ENCODE measurements around the gene SSC4D. TPM values are rescaled to one million over a fixed set of nuclear protein-coding genes. Genes with fewer than 3 reads are reported as not detected.

Gene SSC4D
- total RNA-seq, 1 donor from 2014 or later, result 4.9 TPM

DNA sequence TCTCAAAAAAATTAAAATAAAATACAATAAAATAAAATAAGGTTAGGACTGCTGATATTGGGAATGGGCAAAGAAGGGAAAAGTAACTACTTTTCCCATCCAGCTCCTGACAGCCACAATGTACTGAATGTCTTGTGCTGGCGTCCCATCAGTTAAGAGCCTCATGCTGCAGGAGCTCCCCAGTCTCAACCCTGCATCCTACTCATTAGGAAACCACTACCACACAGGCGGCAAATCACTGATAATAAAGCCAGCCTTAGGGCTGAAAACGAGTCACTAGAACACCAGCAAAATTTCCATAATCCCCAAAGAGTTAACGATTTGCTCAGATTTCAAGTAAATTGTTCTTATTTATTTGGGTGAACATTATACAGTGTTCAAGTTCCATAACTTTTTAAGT lies 55.0 kb downstream of the SSC4D start:
- no peak overlapping the region for H3K4me3 Mint-ChIP-seq

DNA sequence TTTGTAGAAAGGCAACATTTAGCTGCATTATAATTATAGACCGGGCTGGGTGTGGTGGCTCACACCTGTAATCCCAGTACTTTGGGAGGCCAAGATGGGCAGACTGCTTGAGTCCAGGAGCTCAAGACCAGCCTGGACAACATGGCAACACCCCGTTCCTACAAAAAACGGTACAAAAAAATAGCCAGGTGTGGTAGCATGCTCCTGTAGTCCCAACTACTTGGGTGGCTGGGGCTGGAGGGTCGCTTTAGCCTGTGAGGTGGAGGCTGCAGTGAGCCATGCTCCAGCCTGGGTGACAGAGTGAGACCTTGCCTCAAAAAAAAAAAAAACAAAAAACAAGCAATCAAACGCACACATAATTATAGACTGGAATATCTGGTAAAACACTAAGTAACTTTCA lies 55.8 kb downstream of the SSC4D start:
- H3K9me3 Mint-ChIP-seq, result peaks cover 15% of the 10 kb centered on the region
- no peak overlapping the region for H3K4me3 Mint-ChIP-seq

More for the DNA sequence above, 55.0 kb downstream of the SSC4D start:
- Mint-ChIP-seq H3K27ac (no peak overlapping the region), H3K9me3 (peaks cover 15% of the 10 kb centered on the region), H3K36me3 (peaks cover 52% of the 10 kb centered on the region), H3K27me3 (no peaks in the 10 kb centered on the region), H3K4me1 (ENCODE audit: unreplicated experiment) (peaks cover 28% of the 10 kb centered on the region)
- TF ChIP-seq, protein P1, sequence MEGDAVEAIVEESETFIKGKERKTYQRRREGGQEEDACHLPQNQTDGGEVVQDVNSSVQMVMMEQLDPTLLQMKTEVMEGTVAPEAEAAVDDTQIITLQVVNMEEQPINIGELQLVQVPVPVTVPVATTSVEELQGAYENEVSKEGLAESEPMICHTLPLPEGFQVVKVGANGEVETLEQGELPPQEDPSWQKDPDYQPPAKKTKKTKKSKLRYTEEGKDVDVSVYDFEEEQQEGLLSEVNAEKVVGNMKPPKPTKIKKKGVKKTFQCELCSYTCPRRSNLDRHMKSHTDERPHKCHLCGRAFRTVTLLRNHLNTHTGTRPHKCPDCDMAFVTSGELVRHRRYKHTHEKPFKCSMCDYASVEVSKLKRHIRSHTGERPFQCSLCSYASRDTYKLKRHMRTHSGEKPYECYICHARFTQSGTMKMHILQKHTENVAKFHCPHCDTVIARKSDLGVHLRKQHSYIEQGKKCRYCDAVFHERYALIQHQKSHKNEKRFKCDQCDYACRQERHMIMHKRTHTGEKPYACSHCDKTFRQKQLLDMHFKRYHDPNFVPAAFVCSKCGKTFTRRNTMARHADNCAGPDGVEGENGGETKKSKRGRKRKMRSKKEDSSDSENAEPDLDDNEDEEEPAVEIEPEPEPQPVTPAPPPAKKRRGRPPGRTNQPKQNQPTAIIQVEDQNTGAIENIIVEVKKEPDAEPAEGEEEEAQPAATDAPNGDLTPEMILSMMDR (conservative IDR thresholded peaks at IDR 0.05), result no peak
- no peak for DNase-seq (ENCODE audit: extremely low spot score, unreplicated experiment)

GRCh38 chr7:76352193-76352592 lies 57.3 kb downstream of the SSC4D start:
- DNase-seq (ENCODE audit: extremely low spot score, unreplicated experiment), result no peak
- TF ChIP-seq, protein P1 (conservative IDR thresholded peaks at IDR 0.05), result no peak
- Mint-ChIP-seq H3K4me3 (peak overlapping the region; percentile 31), H3K36me3 (peaks cover 55% of the 10 kb centered on the region), H3K9me3 (peaks cover 15% of the 10 kb centered on the region), H3K4me1 (ENCODE audit: unreplicated experiment) (peaks cover 26% of the 10 kb centered on the region), H3K27ac (peak overlapping the region; percentile 1), H3K27me3 (no peaks in the 10 kb centered on the region)

More for the DNA sequence above, 55.8 kb downstream of the SSC4D start:
- H3K4me1 Mint-ChIP-seq (ENCODE audit: unreplicated experiment), result peaks cover 28% of the 10 kb centered on the region
- H3K36me3 Mint-ChIP-seq, result peaks cover 57% of the 10 kb centered on the region
- peak overlapping the region; percentile 48 for H3K27ac Mint-ChIP-seq
- TF ChIP-seq, protein P1 (conservative IDR thresholded peaks at IDR 0.05), result no peak
- DNase-seq (ENCODE audit: extremely low spot score, unreplicated experiment), result no peak
- no peaks in the 10 kb centered on the region for H3K27me3 Mint-ChIP-seq

DNA sequence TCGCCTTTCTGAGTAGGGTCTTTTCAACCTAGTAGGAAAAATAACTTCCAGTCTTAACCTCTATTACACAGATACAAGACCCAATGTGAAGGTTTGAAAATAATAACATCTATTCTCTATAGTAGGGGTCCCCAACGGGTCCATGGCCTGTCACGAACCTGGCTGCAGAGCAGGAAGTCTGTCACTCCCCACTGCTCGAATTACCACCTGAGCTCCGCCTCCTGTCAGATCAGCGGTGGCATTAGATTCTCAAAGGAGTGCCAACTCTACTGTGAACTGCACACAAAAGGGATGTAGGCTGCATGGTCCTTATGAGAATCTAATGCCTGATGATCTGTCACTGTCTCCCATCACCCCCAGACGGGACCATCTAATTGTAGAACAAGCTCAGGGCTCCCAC lies 58.1 kb downstream of the SSC4D start:
- Mint-ChIP-seq H3K36me3 (peaks cover 64% of the 10 kb centered on the region), H3K27me3 (no peaks in the 10 kb centered on the region), H3K4me3 (no peak overlapping the region), H3K4me1 (ENCODE audit: unreplicated experiment) (peaks cover 28% of the 10 kb centered on the region), H3K27ac (peak overlapping the region; percentile 1), H3K9me3 (peaks cover 15% of the 10 kb centered on the region)
- TF ChIP-seq, protein P1 (conservative IDR thresholded peaks at IDR 0.05), result no peak
- DNase-seq (ENCODE audit: extremely low spot score, unreplicated experiment), result no peak

DNA sequence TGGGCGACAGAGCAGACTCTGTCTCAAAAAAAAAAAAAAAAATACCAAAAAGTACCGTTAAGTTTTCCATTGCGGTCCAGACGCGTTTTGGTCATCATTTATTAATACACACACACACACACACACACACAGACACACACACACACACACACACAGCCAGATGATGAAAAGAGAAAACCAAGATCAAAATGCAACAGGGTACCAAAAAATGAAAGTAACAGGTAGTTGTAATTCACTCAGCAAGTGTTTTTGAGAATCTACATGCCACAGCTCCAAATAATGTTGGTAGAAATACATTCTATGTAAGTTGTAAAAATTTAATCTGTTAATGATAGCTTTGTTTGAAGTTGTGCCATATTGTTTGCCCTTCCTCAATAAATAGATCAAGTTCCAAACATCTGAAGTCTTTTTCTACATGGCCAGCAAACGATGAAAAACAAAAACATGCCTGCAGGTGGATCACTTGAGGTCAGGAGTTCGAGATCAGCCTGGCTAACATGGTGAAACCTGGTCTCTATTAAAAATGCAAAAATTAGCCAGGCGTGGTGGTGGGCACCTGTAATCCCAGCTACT lies 60.1 kb downstream of the SSC4D start:
- H3K4me1 Mint-ChIP-seq (ENCODE audit: unreplicated experiment), result peaks cover 28% of the 10 kb centered on the region
- peaks cover 10% of the 10 kb centered on the region for H3K9me3 Mint-ChIP-seq
- no peak overlapping the region for H3K4me3 Mint-ChIP-seq
- no peaks in the 10 kb centered on the region for H3K27me3 Mint-ChIP-seq
- DNase-seq (ENCODE audit: extremely low spot score, unreplicated experiment), result no peak
- H3K27ac Mint-ChIP-seq, result no peak overlapping the region
- H3K36me3 Mint-ChIP-seq, result peaks cover 57% of the 10 kb centered on the region
- TF ChIP-seq, protein P1 (conservative IDR thresholded peaks at IDR 0.05), result no peak

Measured in type B pancreatic cell (in vitro differentiated cells).